ENCODE measurements around the gene PDCD6IP. TPM values are rescaled to one million over a fixed set of nuclear protein-coding genes. Genes with fewer than 3 reads are reported as not detected.
"Not testable (repeated sequence)": the region's sequence is repeated elsewhere in the genome, so short reads cannot be mapped to it uniquely, and the experiment has no call there.

PDCD6IP gene
- total RNA-seq, 1 donor from 2014 or later = 71.3 TPM

DNA sequence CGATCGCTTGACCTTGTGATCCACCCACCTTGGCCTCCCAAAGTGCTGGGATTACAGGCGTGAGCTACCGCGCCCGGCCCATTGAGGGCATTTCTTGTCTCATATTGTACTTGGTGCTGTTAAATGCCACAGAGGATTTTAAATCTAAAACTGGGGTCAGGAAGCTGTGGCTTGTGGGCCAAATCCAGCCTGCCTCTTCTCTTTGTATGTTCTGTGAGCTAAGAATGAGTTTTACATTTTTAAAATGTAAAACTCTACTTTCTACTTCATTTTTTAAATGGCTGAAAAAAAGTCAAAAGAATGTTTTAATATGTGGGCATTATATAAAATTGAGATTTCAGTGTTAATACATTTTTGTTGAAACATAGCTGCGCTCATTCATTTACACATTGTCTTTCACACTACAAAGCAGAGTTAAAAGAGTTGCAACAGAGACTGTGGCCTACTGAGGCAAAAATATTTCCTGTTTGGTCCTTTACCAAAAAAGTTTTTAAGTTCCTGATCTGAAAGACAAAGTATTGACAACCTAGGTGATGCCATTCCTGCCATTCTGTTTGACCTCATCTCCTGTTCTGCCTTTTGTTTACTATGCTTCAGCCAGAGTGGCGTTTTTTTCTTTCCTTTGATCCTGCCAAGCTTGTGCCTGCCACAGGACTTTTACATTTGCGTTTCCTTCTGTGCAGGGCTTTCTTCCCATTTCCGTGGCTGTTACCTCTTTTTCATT lies 50.4 kb downstream of the PDCD6IP start:
- DNase-seq (ENCODE audit: low read depth) = no peak
- no peak for TF ChIP-seq CTCF (conservative IDR thresholded peaks at IDR 0.05; ENCODE audit: low read depth, low read length)
- H3K4me3 ChIP-seq (ENCODE audit: low read depth, low read length) = no peak overlapping the region

GRCh38 chr3:33850599-33850998 lies 52.2 kb downstream of the PDCD6IP start:
- DNase-seq (ENCODE audit: low read depth); H3K4me3 ChIP-seq (ENCODE audit: low read depth, low read length): not testable (repeated sequence)

DNA sequence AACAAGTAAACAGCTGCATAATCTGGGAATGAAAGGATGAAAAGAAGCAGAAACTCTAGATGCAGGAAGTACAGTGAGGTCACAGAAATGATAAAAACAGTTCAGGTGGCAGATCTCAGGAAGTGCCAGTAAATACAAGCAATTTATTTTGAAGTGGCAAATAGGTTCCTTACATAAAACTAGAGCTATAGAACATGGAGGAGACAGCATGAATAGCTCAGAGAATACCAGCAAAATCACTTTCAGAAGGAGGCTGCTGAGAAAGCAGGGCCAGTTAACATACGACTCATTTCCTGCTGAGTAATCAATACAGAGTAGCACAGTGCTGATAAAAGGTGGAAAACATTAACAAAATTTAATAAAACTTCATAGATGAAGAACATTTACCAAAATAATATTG lies 57.0 kb downstream of the PDCD6IP start:
- H3K4me3 ChIP-seq (ENCODE audit: low read depth, low read length); DNase-seq (ENCODE audit: low read depth): not testable (repeated sequence)

DNA sequence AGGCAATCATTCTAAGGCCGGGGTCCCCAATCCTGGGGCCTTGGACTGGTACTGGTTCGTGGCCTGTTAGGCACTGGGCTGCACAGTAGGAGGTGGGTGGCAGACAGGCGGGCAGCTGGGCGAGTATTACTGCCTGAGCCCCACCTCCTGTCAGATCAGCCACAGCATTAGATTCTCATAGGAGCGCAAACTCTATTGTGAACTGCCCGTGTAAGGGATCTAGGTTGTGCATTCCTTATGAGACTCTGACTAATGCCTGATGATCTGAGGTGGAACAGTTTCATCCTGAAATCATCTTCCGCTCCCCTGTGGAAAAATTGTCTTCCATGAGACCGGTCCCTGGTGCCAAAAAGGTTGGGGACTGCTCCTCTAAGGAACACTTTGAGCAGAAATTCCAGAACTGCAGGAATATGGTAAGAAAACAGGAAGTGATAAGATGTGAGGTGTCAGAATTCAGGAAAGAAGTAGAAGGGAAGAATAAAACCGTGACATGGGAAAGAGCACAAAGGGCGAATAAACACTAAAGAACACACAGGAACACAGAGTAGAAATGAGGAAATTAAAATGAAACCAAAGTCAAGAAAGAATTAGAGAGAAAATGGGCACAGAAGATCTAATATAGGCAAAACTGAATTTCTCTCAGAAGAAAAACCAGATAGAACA lies 57.6 kb downstream of the PDCD6IP start:
- TF ChIP-seq CTCF (conservative IDR thresholded peaks at IDR 0.05; ENCODE audit: low read depth, low read length) = no peak
- no peak overlapping the region for H3K4me3 ChIP-seq (ENCODE audit: low read depth, low read length)
- no peak for DNase-seq (ENCODE audit: low read depth)

GRCh38 chr3:33857701-33858100 lies 59.3 kb downstream of the PDCD6IP start:
- not testable (repeated sequence) for DNase-seq (ENCODE audit: low read depth)

DNA sequence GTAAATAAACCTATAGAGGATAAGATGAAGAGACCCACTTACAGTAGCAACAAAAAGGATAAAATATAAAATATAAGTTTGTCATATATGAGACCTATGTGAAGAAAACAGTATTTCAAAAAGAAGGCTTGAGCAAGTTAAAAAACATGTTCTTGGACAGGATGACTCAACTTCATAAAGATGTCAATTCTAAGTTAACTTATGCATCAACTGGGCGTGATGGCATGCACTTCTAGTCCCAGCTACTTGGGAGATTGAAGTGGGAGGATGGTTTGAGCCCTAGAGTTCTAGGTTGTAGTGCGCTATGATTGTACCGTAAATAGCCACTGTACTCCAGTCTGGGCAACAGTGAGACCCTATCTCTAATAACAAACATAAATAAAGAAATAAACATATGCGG lies 59.7 kb downstream of the PDCD6IP start:
- TF ChIP-seq CTCF (conservative IDR thresholded peaks at IDR 0.05; ENCODE audit: low read depth, low read length) = no peak
- no peak for DNase-seq (ENCODE audit: low read depth)
- H3K4me3 ChIP-seq (ENCODE audit: low read depth, low read length) = no peak overlapping the region

More at GRCh38 chr3:33857701-33858100, 59.3 kb downstream of the PDCD6IP start:
- H3K4me3 ChIP-seq (ENCODE audit: low read depth, low read length) = not testable (repeated sequence)

DNA sequence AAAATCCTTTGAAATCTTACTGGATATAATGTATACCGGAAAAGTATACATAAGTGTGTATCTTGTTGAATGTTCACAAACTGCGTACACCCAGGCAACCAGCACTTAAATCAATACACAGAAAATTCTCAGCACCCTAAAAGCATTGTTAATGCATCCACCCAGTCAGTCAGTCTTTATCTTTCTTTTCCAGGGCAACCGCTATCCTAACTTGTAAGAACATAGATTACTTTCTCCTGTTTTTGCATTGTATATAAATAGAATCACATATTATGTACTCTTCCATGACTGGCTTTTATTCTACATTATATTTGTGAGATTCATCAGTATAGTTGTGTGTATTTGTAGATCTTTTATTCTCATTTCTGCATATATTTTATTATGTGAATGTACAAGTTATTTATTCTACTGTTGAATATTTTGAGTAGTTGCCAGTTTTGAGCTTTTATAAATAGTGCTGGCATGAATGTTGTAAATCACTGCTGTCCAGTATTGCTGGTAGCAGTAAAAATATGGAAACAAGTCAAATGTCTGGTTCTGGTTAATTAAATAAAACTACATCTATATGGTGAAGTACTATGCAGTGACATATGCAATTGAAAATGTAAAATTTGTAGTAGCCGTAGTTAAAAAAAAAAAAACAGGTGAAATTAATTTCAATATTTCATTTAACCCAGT lies 62.1 kb downstream of the PDCD6IP start:
- no peak overlapping the region for H3K4me3 ChIP-seq (ENCODE audit: low read depth, low read length)
- TF ChIP-seq CTCF (conservative IDR thresholded peaks at IDR 0.05; ENCODE audit: low read depth, low read length) = no peak
- DNase-seq (ENCODE audit: low read depth) = no peak

DNA sequence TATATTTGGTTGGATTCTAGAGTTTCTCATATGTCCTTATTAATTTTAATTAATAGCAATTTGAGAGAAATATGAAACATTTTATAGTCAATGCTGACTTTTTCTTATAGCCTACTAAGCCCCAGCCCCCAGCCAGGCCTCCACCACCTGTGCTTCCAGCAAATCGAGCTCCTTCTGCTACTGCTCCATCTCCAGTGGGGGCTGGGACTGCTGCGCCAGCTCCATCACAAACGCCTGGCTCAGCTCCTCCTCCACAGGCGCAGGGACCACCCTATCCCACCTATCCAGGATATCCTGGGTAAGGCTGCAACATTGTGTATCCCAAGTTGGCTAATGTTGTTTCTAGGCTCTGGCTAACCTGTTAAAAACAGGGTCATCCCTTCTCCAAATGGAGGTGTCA lies 66.7 kb downstream of the PDCD6IP start:
- no peak for DNase-seq (ENCODE audit: low read depth)
- H3K4me3 ChIP-seq (ENCODE audit: low read depth, low read length) = no peak overlapping the region
- TF ChIP-seq CTCF (conservative IDR thresholded peaks at IDR 0.05; ENCODE audit: low read depth, low read length) = no peak

Measured in epithelial cell of proximal tubule (primary cell).